HCT116 (cell line): Measurements from ENCODE around the gene CCDC71. TPM values are rescaled to one million over a fixed set of nuclear protein-coding genes. Genes with fewer than 3 reads are reported as not detected.

Source experiments
- total RNA-seq: library from RNA; stranded (reverse); gene quantifications from one replicate; pipeline ENCODE4 v1.2.1, GENCODE V29; 2021; ENCODE audit not compliant: unreplicated experiment

Gene CCDC71
- total RNA-seq, 1 experiment from 2014 or later = 32.8 TPM

Other genes starting within 250 kb of the CCDC71 start
- 105 TPM for gene ARIH2, start 247.5 kb downstream of the CCDC71 start, total RNA-seq
- gene P4HTM, start 176.1 kb downstream of the CCDC71 start, total RNA-seq = 60.5 TPM
- gene WDR6, start 158.9 kb downstream of the CCDC71 start, total RNA-seq = 174 TPM
- gene DALRD3, start 147.8 kb downstream of the CCDC71 start, total RNA-seq = 42.9 TPM
- gene NDUFAF3, start 144.2 kb downstream of the CCDC71 start, total RNA-seq = 91.0 TPM
- gene IMPDH2, start 136.9 kb downstream of the CCDC71 start, total RNA-seq = 599 TPM
- gene QRICH1, start 72.3 kb downstream of the CCDC71 start, total RNA-seq = 105 TPM
- 346 TPM for gene QARS1, start 61.6 kb downstream of the CCDC71 start, total RNA-seq
- 92.8 TPM for gene USP19, start 45.5 kb downstream of the CCDC71 start, total RNA-seq
- 213 TPM for gene LAMB2, start 33.3 kb downstream of the CCDC71 start, total RNA-seq
- 10.4 TPM for gene KLHDC8B, start 5.3 kb upstream of the CCDC71 start, total RNA-seq
- 5.9 TPM for gene C3orf62, start 110.9 kb upstream of the CCDC71 start, total RNA-seq
- 31.7 TPM for gene USP4, start 173.7 kb upstream of the CCDC71 start, total RNA-seq
- 330 TPM for gene GPX1, start 192.0 kb upstream of the CCDC71 start, total RNA-seq
- gene RHOA, start 245.6 kb upstream of the CCDC71 start, total RNA-seq = 497 TPM
- gene TCTA, start 246.1 kb upstream of the CCDC71 start, total RNA-seq = 11.9 TPM